HG02759 (cell line): Measurements from ENCODE around the gene NPAS4.
"Not testable (repeated sequence)": the region's sequence is repeated elsewhere in the genome, so short reads cannot be mapped to it uniquely, and the experiment has no call there.

Source experiments
- ATAC-seq: cut with Tn5 transposase; IDR thresholded peaks from one replicate; pipeline ENCODE4 v1.9.1; 2021; ENCODE audit warnings: mild to moderate bottlenecking, moderate library complexity; ENCODE audit not compliant: unreplicated experiment

NPAS4 gene

DNA sequence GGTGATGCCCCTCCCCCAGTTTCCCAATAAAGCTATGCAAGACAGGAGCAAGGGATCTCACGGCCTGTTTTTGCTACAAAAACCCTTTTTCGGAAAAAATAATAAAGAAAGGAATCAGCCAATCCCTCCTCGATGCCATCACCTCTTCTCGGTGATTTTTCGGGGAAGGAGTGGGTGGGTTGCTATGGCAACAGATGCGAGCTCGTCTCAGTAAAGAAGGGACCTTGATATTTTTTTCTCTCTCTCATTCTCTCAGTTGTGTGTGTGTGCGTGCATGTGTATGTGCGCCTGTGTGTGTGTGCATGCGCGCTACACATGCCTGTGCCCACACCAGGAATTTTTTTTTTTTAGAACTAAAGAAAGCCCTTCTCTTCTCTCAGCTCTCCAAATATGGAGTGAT lies 3.8 kb upstream of the NPAS4 start:
- no peak for ATAC-seq

DNA sequence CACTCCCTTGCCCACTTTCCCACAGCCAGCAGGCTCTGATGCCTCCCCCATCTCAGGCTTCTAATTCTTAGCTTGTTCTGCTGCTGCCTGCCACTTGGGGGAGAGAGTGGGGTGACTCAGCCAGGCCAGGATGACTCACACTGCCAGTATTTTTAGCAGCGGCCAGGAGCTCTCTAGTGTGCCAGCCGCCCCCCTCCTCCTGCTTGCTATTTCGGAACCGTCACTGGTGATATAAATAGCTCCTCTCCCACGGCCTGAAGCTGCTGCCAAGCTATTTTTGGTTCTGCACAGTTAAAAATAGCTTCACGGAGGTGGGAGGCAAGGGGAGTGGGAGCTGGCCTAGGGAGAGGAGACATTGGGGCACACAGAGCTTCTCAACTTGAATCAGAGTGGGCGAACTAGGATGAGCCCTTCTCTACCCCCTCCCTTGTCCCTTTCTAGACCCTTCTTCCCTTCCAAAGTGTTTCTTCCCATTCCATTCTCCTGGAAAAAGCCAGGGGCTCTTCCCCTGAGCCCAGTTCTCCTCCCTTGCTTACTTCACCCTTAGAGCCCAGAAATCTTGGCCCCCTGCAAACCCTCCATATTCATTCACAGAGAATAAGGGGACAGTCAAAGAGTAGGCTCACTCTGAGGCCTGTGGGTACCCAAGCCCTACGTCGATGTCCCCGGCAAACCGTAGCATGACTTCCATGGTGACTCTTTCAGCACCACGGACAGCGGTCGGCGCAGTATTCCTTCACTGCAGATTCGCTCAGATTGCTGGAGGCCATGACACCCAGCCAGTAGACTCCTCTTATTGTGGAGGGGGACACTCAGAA lies 2.5 kb upstream of the NPAS4 start:
- no peak for ATAC-seq

DNA sequence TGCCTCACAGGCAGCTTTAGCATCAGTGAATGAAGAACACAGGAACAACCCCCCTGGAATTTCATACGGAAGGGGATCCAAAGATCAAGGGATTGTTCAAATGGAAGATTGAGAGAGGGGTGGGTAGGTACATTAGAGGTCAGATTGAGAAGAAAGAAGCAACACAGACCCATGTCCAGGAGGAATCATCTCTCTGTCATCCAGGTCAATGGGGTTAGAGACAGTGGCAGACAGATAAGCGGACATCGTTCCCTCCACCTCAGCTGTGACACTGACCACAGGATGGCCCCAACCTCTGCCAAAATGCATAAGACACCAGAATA lies 1.9 kb upstream of the NPAS4 start:
- no peak for ATAC-seq

DNA sequence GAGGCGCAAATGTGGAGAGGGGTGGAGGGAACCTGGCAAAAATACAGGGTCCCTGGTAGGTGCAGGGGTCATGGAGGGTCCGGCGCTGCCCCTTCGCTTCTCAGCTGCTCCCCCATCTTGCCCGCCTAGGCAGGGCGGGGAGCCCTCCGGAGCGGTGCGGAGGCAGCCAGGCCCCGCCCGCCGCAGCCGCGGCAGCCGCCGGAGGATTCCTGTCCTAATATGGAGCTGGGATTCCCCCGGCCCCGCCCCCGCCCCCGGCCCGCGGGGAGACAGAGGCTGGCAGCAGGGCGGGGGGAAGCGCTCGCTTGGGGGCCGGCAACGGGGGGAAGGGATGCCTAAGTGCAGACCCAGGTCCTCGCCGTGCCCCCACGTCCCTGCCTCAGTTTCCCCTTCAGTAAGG lies 1.0 kb upstream of the NPAS4 start:
- ATAC-seq: no peak

DNA sequence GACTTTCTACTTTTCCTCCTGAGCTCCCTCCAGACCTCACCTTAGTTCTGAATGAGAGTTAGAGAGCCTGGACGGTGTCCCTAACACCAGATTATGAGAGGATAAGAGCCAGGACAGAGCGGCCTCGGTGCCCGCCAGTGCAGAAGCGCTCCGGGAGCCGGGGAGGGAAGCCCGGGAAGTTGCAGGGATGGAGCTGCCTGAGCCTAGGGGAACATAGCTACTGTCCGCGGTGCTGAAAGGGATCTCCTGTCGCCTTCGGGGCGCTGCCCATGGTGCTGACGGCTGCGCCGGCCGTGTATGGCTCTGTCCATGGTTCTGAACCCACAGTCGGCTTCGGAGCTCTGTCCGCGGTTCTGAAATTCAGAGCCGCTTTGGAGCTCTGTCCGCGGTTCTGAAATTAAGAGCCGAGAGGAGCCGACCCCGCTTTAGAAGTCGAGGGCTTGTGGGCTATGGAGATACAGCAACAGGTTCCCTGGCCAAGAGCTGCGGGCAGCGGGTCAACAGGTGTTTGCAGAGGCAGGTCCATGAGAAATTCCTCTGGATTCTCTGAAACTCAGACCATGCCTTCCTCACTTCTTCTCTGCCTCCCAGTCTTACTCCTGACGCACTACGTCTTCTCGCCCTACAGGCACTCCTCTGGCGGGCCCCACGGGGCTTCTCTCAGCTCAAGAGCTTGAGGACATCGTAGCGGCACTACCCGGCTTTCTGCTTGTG lies 814 bp downstream of the NPAS4 start:
- no peak for ATAC-seq

DNA sequence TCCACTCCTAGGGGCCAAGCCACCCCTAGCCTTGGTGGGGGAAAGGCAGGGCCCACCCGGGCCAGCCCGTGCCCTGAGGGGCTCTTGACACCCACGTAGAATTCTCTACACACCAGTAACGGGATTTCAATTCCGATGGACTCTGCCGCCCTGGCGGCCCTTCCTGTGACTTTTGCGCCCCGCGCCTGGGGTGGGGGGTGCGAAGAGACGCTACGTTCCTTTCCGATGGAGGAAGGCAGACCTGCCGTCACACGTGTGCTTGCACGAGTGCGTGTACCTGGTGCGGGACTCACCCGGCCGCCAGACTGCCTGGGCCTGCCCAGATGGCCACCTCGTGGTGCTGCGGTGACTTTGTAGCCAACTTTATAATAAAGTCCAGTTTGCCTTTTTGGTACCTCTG lies 5.5 kb downstream of the NPAS4 start:
- ATAC-seq: no peak

DNA sequence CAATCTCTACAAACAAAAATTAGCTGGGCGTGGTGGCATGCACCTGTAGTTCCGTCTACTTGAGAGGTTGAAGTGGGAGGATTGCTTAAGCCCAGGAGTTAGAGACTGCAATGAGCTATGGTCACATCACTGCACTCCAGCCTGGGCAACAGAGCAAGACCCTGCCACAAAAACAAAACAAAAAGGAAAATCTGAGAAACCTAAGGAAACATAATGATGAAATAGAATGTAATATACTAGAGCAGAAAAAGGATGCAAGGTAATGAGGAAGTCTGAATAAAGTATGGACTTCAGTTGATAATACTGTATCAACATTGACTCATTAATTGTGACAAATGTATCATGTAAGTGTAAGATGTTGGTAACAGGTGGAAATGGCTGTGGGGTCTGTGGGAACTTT lies 8.1 kb downstream of the NPAS4 start:
- ATAC-seq: no peak

DNA sequence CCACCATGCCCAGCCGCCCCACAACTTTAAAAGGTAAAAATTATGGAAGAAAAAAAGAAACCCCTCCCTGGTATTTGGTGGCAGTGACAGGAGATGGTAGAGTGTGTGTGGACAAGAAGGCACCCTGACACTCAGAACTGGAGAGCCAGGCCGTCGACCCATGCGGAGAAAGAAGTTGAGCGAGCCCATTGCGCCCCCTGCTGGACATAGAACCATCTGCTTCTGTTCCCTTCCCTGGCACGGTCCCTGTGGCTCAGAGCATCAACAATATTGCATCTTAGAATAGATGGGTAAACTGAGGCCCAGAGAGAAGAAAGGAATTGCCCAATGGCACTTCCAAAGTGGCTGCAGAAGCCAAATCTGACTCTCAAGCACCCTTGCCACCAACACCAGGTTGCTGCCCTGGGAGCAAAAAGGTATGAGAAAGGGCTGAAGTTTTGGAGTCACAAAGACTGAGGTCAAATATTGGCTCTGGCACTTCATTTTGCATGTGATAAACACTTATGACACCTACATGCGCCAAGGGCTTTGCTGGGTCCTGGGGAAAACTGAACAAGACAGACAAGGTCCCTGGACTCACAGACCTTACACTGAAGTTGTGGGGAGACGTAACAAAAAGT lies 9.3 kb downstream of the NPAS4 start:
- ATAC-seq: no peak

DNA sequence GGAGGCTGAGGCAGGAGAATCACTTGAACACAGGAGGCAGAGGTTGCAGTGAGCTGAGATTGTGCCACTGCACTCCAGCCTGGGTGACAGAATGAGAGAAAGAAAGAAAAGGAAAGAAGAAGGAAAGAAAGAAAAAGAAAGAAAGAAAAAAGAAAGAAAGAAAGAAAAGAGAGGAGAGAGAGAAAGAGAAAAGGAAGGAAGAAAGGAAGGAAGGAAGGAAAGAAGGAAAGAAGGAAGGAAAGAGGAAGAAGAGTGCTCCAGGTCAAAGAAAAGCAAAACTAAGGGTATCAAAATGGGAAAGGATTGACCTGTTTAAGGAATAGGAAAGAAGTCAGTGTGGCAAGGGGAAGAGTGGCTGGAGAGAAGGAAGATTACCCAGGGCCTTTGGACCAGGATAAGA lies 10.5 kb downstream of the NPAS4 start:
- not testable (repeated sequence) for ATAC-seq

DNA sequence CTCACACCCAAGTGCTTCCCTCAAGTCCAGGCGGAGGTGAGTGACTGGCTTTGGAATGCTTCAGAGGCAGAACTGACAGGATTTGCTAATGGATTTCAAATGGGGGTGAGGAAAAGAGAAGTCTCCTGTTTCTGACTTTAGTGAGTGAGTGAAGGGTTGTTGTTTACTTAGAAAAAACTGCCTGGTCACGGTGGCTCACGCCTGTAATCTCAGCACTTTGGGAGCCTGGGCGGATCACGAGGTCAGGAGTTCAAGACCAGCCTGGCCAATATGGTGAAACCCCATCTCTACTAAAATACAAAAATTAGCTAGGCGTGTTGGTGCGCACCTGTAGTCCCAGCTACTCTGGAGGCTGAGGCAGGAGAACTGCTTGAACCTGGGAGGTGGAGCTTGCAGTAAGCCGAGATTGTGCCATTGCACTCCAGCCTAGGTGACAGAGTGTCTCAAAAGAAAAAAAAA lies 11.1 kb downstream of the NPAS4 start:
- ATAC-seq: not testable (repeated sequence)

DNA sequence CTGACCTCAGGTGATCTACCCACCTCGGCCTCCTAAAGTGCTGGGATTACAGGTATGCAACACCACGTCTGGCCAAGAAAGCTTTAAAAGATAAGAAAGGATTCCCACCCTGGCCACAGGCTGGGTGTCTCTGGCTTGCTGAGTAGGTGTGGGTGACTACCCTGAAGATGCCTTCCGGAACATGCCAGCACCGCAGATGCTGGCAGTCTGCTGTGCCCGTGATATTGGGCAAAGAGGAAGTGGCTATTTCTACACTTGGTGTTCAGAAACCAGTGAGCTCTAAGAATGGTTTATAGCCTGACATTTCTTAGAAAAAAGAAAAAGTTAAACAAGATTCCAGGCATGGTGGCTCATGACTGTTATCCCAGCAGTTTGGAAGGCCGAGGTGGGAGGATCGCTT lies 11.8 kb downstream of the NPAS4 start:
- no peak for ATAC-seq

DNA sequence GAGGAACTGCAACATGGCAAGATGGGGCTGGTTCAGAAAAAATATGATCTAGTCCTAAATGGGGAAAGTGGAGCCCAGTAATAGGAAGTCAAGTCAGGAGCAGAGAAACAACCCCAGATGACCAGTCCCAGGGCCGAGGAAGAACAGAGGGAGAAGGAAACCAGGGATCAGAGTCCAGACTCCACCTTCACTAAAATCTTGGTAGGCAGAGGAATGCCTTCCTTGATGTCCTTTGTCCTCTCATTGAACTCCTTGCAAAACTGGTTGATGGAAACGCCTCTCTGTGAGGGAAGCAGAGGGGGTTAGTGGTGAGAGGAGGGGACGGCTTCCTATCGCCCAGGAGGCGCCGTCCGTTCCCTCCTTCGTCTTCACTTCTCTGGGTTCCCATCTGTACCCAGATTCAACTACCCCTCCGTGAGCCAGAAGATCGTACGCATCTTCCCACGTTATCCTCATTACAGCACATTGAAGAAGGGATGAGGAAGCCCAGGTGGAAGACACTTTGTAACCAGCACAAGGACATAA lies 17.2 kb downstream of the NPAS4 start:
- no peak for ATAC-seq

DNA sequence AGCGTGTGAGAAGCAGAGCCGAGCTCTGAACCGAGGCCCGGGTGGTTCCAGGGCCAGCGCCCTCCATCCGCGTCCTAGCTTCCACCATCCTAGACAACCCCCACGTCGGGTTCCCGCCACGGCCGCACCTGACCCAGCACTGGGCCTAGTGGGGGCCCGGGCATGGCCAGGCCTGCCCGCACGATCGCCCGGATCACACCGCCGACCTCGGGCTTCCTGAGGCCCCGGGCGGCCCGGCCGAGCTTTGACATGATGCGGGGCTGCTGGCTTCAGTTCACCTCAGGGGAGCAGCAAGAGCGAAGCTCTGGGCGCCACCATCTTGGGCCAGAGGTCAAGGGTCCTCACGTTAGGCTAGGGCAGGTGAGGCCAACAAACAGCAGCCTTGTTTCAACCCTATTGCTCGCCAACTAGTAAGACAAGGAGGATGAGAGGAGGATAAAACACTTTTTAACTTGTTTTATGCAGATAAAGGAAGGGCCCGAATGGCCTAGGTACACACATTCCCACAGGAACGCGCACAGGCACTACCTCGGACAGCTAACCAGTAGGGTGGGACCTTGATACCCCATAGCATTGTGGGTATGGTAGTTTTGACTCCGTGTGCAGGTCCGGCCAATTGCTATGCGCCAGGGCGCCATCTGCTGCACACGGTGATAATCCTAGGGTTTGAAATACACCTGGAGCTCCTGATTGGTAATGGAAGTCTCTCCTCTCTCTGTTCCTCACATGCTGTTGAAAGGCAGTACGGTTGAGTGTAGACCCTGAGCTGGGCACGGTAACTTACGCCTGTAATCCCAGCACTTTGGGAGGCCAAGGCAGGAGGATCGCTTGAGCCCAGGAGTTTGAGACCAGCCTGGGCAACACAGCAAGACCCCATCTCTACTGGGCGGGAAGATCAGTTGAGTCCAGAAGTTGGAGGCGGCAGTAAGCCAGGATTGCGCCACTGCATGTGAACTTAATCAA lies 17.9 kb downstream of the NPAS4 start, which contains the start of gene MRPL11:
Gene MRPL11, minus strand, starts transcription at position 345 of the 963 bp plus-strand sequence. Its CDS starts 94 bp downstream, at position 251.
- peak; percentile 95 for ATAC-seq

DNA sequence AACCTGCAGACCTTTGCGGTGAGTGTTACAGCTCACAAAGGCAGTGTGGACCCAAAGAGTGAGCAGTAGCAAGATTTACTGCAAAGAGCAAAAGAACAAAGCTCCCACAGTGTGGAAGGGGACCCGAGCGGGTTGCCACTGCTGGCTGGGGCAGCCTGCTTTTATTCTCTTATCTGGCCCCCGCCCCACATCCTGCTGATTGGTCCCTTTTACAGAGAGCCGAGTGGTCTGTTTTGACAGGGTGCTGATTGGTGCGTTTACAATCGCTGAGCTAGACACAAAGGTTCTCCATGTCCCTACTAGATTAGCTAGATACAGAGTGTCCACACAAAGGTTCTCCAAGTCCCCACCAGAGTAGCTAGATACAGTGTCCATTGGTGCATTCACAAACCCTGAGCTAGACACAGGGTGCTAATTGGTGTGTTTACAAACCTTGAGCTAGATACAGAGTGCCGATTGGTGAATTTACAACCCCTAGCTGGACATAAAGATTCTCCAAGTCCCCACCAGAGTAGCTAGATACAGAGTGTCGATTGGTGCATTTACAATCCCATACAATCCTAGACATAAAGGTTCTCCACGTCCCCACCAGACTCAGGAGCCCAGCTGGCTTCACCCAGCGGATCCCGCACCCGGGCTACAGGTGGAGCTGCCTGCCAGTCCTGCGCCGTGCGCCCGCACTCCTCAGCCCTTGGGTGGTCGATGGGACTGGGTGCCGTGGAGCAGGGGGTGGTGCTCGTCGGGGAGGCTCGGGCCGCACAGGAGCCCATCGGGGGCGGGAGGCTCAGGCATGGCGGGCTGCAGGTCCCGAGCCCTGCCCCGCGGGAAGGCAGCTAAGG lies 19.5 kb downstream of the NPAS4 start:
- ATAC-seq: not testable (repeated sequence)

DNA sequence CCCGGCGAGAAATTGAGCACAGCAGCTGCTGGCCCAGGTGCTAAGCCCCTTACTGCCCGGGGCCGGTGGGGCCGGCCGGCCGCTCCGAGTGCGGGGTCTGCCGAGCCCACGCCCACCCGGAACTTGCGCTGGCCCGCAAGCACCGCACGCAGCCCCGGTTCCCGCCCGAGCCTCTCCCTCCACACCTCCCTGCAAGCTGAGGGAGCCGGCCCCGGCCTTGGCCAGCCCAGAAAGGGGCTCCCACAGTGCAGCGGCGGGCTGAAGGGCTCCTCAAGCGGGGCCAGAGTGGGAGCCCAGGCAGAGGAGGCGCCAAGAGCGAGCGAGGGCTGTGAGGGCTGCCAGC lies 20.1 kb downstream of the NPAS4 start:
- not testable (repeated sequence) for ATAC-seq

DNA sequence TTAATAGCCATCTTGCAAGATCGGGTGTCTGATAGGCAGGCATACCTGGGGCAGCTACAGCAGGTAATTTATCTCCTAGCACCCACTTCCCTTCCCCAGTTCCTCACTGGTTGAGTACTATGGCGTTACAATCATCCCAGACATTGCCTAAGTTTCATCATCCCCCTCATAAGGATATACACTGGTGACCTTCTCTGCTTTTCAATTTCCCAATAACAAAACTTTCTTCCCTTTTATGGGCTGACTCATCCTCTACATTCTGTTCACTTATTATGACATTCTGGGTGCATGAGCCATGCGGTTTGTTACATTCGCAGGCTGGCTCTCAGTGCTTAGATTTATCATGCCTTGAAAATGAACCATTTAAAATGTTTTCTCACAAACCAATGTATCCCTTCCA lies 22.8 kb downstream of the NPAS4 start:
- ATAC-seq: no peak

DNA sequence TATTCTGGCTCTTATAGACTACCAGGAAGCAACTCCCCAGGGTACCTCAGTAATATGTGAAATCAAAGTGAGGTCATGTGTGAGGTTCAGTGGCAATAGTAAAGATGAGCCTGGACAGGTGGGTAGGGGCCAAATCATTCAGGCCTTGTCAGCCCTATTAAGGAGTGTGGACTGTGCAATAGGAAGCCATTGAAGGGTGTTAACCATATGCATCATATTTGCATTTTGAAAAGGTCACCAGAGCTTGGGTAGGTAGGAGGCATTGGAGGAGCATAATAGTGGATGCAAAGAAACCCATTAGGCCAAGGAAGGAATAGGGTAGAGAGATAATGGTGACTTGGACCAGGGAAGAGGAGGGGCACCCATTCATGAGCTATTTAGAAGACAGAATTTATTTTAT lies 26.2 kb downstream of the NPAS4 start:
- ATAC-seq: no peak

DNA sequence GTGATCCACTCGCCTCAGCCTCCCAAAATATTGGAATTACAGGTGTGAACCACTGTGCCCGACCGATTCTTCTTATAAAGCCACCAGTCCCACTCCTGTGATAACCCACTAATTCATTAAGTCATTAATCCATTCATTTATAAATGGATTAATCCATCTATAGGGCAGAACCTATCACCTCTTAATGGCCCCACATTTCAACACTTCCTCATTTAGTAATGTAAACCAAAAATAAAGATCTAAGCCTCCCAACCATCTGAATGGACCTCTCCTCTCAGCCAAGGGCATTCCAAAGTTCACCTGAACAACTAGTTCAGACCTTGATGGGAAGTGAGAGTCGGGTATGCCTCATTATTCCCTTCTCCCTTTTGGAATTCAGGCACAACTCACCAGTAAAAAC lies 27.7 kb downstream of the NPAS4 start:
- no peak for ATAC-seq

DNA sequence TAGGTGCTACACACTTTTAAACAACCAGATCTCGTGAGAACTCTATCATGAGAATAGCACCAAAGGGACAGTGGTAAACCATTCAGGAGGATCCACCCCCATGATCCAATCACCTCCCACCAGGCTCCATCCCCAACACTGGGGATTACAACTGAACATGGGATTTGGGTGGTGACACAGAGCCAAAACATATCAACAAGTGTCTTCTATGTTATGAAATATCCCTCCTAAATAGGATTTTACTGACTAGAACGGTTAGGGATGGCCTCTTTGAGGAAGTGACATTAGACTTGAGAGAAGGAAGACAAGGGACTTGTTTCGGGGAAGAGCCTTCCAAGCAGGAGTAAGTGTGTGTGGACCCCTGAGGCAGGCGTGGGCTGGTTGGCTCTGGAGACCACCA lies 29.7 kb downstream of the NPAS4 start:
- ATAC-seq: no peak

DNA sequence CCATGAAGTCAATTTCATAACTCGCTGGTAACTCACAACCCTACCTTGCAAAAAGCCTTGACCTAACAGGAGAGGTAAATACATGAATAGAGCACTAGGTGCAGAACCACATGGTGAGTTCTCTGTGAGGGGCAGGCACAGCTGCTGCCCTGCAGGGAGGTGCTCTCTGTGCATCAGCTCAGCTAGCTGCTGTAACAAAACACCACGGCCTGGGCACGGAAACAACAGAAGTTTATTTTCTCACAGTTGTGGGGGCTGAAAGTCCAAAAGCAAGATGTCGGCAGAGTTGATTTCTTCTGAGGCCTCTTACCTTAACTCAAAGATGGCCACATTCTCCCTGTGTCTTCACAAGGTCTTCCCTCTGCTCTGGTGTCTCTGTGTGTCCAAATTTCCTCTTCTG lies 30.8 kb downstream of the NPAS4 start:
- no peak for ATAC-seq
